Small intestine (tissue), 7 donors: ENCODE measurements around the gene HABP4. TPM values are rescaled to one million over a fixed set of nuclear protein-coding genes. Genes with fewer than 3 reads are reported as not detected.
"Not testable (repeated sequence)": the region's sequence is repeated elsewhere in the genome, so short reads cannot be mapped to it uniquely, and the experiment has no call there.

Experiments used
- DNase-seq, 2 donors: peaks; one replicate each; pipeline versions ENCODE4 v3.0.0 to v3.0.0-alpha.2; 2013
- FAIRE-seq: peaks from 2 replicates; lab custom pipeline; 2012; peaks lifted over from hg19 to GRCh38; lab: Jason Lieb, UNC
- H3K27ac ChIP-seq, 3 donors: one replicate each; pipeline ENCODE4 v1.5.1; 2013; ENCODE audit warnings: low read length in 2 of 3, mild to moderate bottlenecking in 2 of 3, control low read depth in 1 of 3, inconsistent platforms in 1 of 3, low read depth in 1 of 3, moderate library complexity in 1 of 3
- H3K27me3 ChIP-seq, 3 donors: one replicate each; pipeline ENCODE4 v1.6.1; 2013; ENCODE audit warnings: low read length in 3 of 3, inconsistent platforms in 1 of 3; ENCODE audit not compliant: control insufficient read depth in 3 of 3, insufficient read depth in 3 of 3
- H3K36me3 ChIP-seq, 3 donors: one replicate each; pipeline ENCODE4 v1.6.1; 2013; ENCODE audit warnings: low read length in 3 of 3, inconsistent platforms in 1 of 3, low read depth in 1 of 3, mild to moderate bottlenecking in 1 of 3, moderate library complexity in 1 of 3; ENCODE audit not compliant: control insufficient read depth in 3 of 3, insufficient read depth in 2 of 3
- H3K4me1 ChIP-seq, 3 donors: one replicate each; pipeline ENCODE4 v1.6.1; 2013; ENCODE audit warnings: low read length in 2 of 3, inconsistent platforms in 1 of 3, low read depth in 1 of 3, mild to moderate bottlenecking in 1 of 3, moderate library complexity in 1 of 3; ENCODE audit not compliant: control insufficient read depth in 3 of 3, insufficient read depth in 2 of 3
- H3K4me3 ChIP-seq, 3 donors: one replicate each; pipeline ENCODE4 v1.5.1; 2013; ENCODE audit warnings: low read length in 3 of 3, control low read depth in 1 of 3, inconsistent platforms in 1 of 3, low read depth in 1 of 3, mild to moderate bottlenecking in 1 of 3, moderate library complexity in 1 of 3
- H3K9me3 ChIP-seq, 2 donors: one replicate each; pipeline ENCODE4 v1.6.1; 2013; ENCODE audit warnings: low read depth in 1 of 2, low read length in 1 of 2; ENCODE audit not compliant: control insufficient read depth in 2 of 2, insufficient read depth in 1 of 2
- WGBS, 3 donors: extraction: QIAGEN DNeasy Blood & Tissue Kit; methylation state at CpG; one replicate each; pipeline ENCODE4 v1.1.7; 2013; 5-methylcytosine and 5-hydroxymethylcytosine counted together
- polyA plus RNA-seq, 4 donors: library from polyadenylated mRNA; stranded (reverse) in 3 of 4; unstranded in 1 of 4; fragments of 200-250 nt in 3 of 4; fragments of 120-200 nt in 1 of 4; gene quantifications; one replicate each; pipeline versions ENCODE4 v1.2.1 to v1.2.3, GENCODE V29; 2013
- donor health status: healthy with polysubstance abuse.
- donor health status: control.
- donor health status: control.
- donor health status: Bipolar disorder and iron deficiency.
- donor health status: healthy.

The HABP4 gene
- polyA plus RNA-seq, 4 donors: 1.1 to 7.9 (median 4.1) TPM

GRCh38 chr9:96501633-96502538 is 51.9 kb downstream of the HABP4 start:
- no peak for DNase-seq
- no peak for FAIRE-seq
- Histone ChIP-seq H3K27me3 (no peaks in the 10 kb centered on the region), H3K36me3 (peaks cover 0 to 24% (median 4%) of the 10 kb centered on the region in 3 donors), H3K4me1 (no peaks in the 10 kb centered on the region), H3K9me3 (no peaks in the 10 kb centered on the region), H3K4me3 (no peak overlapping the region), H3K27ac (peak overlapping the region in 1 of 3 donors; percentile 37)
- WGBS, 3 donors: 91 to 94% (median 91%) methylated on average over 15 of the region's 15 CpGs

DNA sequence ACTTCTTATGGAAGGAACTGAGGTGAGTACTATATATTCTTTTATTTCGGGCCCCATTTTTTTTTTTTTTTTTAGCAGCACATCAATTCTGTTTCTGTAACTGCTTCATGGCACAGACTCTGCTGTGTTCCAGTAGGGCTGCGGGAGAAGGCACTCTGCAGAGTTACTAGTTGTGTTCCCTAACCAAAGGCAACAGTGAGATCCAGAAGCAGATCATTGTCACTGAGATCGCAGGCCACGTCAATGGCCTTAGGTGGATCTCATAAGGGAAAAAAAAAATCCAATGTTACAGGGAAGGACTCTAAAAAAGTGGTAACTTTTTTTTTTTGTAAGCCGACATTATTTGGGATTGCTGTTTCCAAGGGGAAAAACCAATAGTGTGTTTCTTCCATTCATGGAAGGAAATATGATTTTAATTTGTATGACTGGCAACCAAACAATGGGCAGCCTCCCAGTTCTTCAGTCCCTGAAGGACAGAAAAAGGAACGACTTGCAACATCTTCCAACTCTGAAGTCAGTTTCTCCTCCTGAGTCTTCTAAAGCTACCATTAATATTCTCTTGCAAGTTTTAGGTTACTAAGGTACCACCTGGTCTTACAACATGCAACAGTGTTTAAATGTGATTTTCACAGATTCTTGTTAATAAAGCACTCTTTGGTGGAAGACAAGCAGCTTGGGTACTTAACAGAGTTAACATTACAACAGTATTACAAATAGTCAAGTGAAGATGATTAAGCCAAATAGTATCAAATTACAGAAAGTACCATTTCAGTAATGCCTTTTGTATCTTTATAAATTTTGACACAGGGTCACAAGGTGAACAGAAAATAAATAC is 52.8 kb downstream of the HABP4 start:
- Histone ChIP-seq H3K4me1 (no peaks in the 10 kb centered on the region), H3K27ac (no peak overlapping the region), H3K9me3 (no peaks in the 10 kb centered on the region), H3K4me3 (no peak overlapping the region), H3K27me3 (no peaks in the 10 kb centered on the region), H3K36me3 (peaks cover 0 to 21% (median 4%) of the 10 kb centered on the region in 3 donors)
- DNase-seq (no peak), FAIRE-seq (no peak)
- 80 to 97% (median 93%) methylated on average over 6 of the region's 6 CpGs for WGBS, 3 donors

DNA sequence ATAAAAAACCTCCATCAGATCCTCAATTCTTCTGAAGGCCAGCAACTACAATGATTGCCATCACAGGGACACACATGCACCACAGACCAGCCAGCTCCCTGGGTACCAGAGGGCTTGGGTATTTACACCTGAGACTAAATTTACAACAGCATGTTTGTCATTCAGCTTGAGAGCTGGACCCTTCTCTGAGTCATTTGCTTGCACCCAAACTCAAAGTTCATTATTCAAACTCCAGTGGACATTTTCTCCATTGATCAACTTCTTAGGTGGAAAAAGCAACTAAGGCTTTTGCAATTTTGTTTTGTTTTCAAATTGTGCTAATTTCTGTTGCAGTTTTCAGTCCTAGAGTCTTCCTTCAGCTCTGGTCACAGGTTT is 53.4 kb downstream of the HABP4 start:
- H3K9me3 ChIP-seq, FAIRE-seq, H3K4me1 ChIP-seq, H3K4me3 ChIP-seq, H3K27me3 ChIP-seq, H3K27ac ChIP-seq, DNase-seq: not testable (repeated sequence)
- H3K36me3 ChIP-seq: peaks cover 0 to 21% (median 4%) of the 10 kb centered on the region in 3 donors

DNA sequence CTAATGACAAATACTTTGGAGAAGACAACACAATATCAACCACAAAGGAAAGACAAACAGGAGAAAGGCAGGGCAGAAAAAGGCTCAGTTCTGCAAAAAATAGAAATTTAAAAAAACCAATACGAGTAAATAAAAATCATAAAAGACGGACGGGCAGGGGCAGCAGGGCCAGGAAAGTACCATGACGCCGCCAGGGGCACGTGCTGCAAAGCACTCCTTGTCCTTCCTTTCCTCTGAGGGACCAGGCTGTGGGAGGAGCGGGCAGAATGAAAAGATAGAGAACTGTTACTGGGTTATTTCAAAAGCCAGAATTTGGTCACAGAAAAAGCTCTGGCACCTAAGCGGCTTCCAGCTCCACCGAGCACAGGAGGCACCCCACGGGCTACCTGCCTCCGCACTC is 53.9 kb downstream of the HABP4 start:
- Histone ChIP-seq H3K36me3 (peaks cover 0 to 26% (median 5%) of the 10 kb centered on the region in 3 donors), H3K9me3 (no peaks in the 10 kb centered on the region), H3K27ac (no peak overlapping the region), H3K27me3 (no peaks in the 10 kb centered on the region), H3K4me1 (no peaks in the 10 kb centered on the region), H3K4me3 (no peak overlapping the region)
- FAIRE-seq (no peak), DNase-seq (no peak)
- WGBS, 3 donors: 93 to 98% (median 96%) methylated on average over 11 of the region's 11 CpGs

DNA sequence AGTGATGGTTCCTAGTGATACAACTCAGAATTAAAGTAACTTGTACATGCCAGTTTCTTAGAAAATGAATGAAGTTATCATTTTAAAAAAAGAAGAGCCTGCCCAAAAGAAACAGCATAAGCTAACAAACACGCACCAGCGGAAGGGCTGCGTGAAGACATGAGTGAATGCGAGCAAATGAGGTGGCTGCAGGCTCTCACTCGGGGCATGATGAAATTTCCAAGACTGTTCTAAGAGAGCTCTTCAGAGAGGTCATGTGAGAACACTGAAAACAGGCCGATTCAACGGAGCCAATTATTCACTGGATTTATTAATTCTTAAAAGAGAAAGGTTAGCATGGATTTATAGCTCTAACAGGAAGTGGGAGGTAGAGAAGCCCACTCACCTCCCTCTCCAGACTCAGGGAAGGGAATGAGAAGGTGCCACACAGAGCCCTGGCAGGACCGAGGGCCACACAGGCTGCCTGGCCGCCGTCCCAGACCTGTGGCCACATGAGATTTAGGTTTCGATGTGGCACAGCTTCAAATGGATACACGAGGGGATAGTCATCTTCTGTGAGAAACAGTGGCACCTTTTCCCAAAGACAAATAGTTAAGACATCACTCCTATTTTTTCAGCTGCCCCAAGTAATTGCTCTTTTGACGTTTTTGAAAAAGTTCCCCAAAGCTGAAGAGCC is 55.5 kb downstream of the HABP4 start:
- H3K4me3 ChIP-seq: no peak overlapping the region
- H3K27me3 ChIP-seq: no peaks in the 10 kb centered on the region
- no peak for FAIRE-seq
- peaks cover 0 to 20% (median 8%) of the 10 kb centered on the region in 3 donors for H3K36me3 ChIP-seq
- no peaks in the 10 kb centered on the region for H3K4me1 ChIP-seq
- 93% methylated on average over 13 of the region's 13 CpGs for WGBS, 3 donors
- H3K9me3 ChIP-seq: no peaks in the 10 kb centered on the region
- H3K27ac ChIP-seq: no peak overlapping the region
- DNase-seq: no peak

GRCh38 chr9:96508227-96508940 is 58.4 kb downstream of the HABP4 start:
- H3K27ac ChIP-seq: peak overlapping the region in 1 of 3 donors; percentile 32
- H3K36me3 ChIP-seq: peaks cover 0 to 26% (median 11%) of the 10 kb centered on the region in 3 donors
- no peaks in the 10 kb centered on the region for H3K4me1 ChIP-seq
- no peaks in the 10 kb centered on the region for H3K27me3 ChIP-seq
- H3K4me3 ChIP-seq: no peak overlapping the region
- no peaks in the 10 kb centered on the region for H3K9me3 ChIP-seq
- FAIRE-seq (no peak), DNase-seq (no peak)
- WGBS, 3 donors: 82 to 88% (median 88%) methylated on average over 14 of the region's 14 CpGs

DNA sequence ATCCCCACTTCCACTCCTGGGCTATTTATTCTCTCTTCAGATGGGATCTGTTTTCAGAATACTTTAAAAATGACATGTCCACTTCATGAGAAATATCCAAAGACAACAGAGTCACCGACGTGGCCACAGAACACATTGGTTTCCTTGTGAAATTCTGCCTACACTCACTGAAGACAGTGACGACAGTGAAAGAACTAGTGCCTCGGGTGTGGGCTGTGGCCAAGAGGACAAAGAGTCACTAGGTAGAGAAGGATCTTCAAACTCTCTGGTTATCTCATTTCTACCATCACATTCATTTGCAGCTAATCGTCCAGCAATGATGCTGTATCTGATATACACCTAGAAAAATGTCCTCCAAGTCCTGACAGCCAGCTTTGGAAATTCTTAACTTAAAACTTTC is 59.1 kb downstream of the HABP4 start:
- peak overlapping the region in 1 of 3 donors; percentile 32 for H3K27ac ChIP-seq
- no peaks in the 10 kb centered on the region for H3K4me1 ChIP-seq
- no peaks in the 10 kb centered on the region for H3K9me3 ChIP-seq
- no peak overlapping the region for H3K4me3 ChIP-seq
- DNase-seq: no peak
- no peaks in the 10 kb centered on the region for H3K27me3 ChIP-seq
- peaks cover 0 to 27% (median 12%) of the 10 kb centered on the region in 3 donors for H3K36me3 ChIP-seq
- no peak for FAIRE-seq
- 94% methylated on average over 5 of the region's 5 CpGs for whole genome bisulfite sequencing, 3 donors
